Measurements from ENCODE around the gene CCDC33.

CCDC33 gene

DNA sequence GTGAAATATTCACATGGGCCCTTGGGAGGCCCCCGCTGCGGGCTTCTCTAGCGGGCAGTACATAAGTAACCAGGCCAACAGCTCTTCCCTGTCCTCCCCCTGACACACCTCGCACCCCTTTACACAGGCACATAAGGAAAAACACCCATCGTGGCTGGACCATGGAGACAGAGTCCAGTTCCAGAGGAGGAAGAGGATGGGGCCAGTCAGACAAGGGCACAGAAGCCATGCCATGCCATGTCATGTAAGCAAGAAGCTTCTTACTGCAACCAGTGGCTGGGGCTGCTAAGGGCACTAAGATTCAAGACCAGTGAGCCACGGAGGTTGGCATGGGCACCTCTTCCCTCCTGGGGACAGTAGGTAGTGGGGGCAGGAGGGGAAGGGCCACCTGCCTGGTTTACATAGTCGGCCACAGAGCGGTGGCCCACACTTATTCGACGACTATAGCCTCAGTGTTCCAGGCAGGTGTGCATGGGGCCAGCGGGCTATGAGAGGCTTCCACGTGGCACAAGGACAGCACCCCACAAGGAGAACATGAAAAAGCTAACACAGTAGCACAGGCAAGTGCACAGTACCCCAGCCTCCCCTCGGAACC is 137.0 kb downstream of the CCDC33 start:
- Mint-ChIP-seq H3K36me3 (ENCODE audit: low read depth) (no peaks in the 10 kb centered on the region), H3K27me3 (ENCODE audit: low read depth) (peaks cover 24% of the 10 kb centered on the region), H3K27ac (peak overlapping the region; percentile 74), H3K4me3 (peak overlapping the region; percentile 86), H3K4me1 (ENCODE audit: low read depth) (peaks cover 10% of the 10 kb centered on the region), H3K9me3 (no peaks in the 10 kb centered on the region)
- DNase-seq (ENCODE audit: low spot score), result no peak

DNA sequence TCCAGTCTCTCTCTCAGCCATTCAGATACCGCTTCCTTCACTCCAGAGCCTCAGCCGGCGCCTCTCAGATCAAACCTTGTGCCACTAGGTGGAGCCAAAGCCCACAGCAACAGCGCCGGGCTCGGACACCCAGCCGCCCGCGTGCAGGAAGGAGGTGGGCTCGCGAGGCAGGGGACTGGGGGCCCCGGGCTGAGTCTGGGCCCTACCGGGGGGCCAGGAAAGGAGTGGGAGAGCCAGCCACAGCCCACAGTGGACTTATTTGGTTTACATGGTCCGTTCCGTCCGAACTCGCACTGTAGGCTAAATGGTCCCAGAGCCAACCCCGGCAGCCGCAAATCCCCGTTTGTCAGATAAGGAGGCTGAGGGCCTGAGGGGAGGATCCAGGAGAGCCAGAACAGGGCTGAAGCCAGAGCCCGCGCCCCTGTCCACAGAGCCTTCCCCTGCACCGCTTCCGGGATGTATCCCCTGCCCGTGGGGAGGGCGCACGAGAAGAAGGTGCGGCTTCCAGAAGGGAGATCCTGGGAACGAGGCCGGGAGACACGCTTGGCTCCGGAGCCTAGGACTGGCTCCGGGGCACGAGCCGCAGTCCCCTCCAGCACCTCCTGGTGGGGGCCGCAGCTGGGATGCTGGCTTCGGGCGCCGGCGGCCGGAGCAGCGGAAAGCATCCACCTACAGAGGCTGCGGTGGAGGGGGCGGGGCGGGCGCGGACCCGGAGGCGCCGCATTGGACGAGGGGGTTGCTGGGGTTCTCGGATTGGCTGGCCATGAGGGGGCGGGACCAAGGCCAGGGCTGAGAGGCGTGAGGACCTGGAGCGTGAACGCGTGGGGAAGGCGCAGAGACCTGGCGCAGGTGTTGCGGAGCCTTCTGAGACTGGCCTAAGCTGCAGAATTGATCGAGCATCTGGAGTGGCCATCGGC is 137.9 kb downstream of the CCDC33 start:
- peak overlapping the region; percentile 86 for H3K4me3 Mint-ChIP-seq
- no peaks in the 10 kb centered on the region for H3K36me3 Mint-ChIP-seq (ENCODE audit: low read depth)
- H3K27ac Mint-ChIP-seq, result peak overlapping the region; percentile 74
- H3K9me3 Mint-ChIP-seq, result no peaks in the 10 kb centered on the region
- H3K27me3 Mint-ChIP-seq (ENCODE audit: low read depth), result peaks cover 18% of the 10 kb centered on the region
- peak; percentile 89 for DNase-seq (ENCODE audit: low spot score)
- peaks cover 14% of the 10 kb centered on the region for H3K4me1 Mint-ChIP-seq (ENCODE audit: low read depth)

DNA sequence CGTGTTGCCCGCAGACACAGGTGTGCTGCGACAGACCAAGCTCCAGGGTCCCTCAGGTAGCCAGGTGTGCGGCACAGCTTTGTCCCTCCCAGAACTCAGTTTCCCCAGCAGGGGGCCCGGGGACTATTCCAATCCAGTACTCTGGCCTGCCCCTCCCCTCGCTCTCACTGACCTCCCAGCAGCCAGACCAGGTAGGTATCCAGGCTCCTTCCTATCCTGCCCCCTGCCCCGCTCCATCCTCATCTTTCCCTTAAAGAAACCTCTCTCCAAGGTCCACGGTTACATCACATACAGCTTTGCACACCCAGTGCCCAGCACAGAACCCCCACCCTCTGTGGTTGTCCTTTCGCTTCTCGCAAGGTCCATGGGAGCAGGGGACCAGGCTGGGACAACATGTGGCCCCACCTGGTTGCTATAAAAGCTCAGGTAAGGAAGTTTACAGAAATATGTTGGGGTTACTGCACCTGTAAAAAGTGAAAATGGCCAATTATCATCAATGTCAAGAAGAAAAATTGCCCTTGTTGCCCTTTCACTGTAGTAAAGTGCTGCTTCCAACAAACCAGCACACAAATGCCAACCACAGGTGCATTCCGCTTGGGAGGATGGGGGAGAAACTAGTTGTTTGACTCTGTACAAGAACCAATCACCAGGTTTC is 138.6 kb downstream of the CCDC33 start:
- Mint-ChIP-seq H3K9me3 (no peaks in the 10 kb centered on the region), H3K4me1 (ENCODE audit: low read depth) (peaks cover 18% of the 10 kb centered on the region), H3K27ac (no peak overlapping the region), H3K27me3 (ENCODE audit: low read depth) (peaks cover 16% of the 10 kb centered on the region), H3K36me3 (ENCODE audit: low read depth) (no peaks in the 10 kb centered on the region), H3K4me3 (peak overlapping the region; percentile 86)
- no peak for DNase-seq (ENCODE audit: low spot score)

DNA sequence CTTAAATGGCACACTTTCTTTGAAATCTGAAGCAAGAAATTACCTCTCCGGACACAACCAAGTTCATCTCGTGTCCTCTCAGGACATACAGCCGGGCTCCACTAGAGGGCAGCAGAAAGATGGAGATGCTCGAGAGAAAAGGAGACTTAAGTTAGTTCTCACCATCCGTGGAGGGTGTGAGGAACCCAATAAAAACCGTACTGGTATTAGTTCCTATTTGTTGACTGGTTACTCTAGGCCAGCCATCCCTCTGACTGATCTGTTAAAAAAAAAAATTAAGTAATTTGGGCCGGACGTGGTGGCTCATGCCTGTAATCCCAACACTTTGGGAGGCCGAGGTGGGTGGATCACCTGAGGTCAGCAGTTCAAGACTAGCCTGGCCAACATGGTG is 139.2 kb downstream of the CCDC33 start:
- Mint-ChIP-seq H3K36me3 (ENCODE audit: low read depth) (no peaks in the 10 kb centered on the region), H3K27ac (no peak overlapping the region)

DNA sequence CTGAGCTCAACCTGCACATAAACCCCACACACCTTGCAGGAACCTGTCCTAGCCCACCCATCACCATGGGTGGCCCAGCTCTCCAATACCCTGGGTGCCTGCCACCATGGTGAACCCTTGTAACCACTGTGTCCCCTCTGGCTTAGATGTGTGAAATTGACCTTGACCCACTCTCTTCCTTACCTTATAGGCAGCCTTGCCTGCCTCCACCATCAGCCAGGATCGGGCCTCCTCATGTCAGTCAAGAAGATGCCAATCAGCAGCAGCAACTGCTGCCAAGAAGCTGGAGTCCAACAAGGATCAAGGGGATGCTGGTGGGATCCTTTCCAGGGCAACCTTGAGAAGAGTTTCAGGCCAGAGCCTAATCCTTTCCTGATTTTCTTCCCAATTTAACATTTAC is 140.1 kb downstream of the CCDC33 start:
- H3K4me3 Mint-ChIP-seq, result no peak overlapping the region
- no peak for DNase-seq (ENCODE audit: low spot score)
- peaks cover 25% of the 10 kb centered on the region for H3K4me1 Mint-ChIP-seq (ENCODE audit: low read depth)
- H3K27me3 Mint-ChIP-seq (ENCODE audit: low read depth), result peaks cover 6% of the 10 kb centered on the region
- H3K27ac Mint-ChIP-seq, result no peak overlapping the region
- H3K36me3 Mint-ChIP-seq (ENCODE audit: low read depth), result no peaks in the 10 kb centered on the region
- H3K9me3 Mint-ChIP-seq, result no peaks in the 10 kb centered on the region

More for the DNA sequence above, 139.2 kb downstream of the CCDC33 start:
- Mint-ChIP-seq H3K27me3 (ENCODE audit: low read depth) (peaks cover 13% of the 10 kb centered on the region), H3K4me1 (ENCODE audit: low read depth) (peaks cover 18% of the 10 kb centered on the region), H3K4me3 (peak overlapping the region; percentile 86), H3K9me3 (no peaks in the 10 kb centered on the region)
- DNase-seq (ENCODE audit: low spot score), result peak; percentile 73

DNA sequence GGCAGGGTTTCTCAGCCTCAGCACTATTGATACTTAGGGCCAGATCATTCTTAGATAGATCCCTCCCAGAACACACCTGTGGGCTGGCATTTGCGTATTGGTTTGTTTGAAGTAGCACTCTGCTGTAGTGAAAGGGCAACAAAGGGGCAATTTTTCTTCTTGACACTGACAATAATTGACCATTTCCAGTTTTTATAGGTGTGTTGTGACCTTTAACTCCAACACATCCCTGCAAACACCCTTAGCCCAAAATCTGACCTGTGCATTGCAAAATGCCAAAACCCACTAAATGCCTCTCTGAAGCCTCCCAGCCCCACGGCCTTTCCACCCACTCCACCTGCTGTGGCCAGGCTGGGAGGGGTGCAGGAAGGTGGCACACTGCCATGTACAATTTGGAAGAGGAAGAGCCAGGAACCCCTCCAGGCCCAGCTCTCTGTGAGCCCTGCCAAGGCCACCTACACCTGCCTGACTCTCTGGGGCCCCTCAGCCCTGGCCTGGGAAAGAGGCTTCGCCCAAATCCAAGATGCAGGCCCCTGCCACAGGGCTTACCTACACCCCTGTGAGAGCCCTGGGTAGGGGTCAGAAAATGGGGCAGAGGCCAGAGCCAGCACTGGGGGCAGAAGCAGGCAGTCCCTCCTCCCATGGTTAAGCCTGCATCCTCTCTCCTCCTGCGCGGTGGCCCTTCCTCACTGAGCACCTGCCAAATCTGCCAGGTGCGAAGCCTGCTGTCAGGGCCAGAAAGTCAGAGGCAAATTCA is 140.9 kb downstream of the CCDC33 start:
- no peak overlapping the region for H3K4me3 Mint-ChIP-seq
- H3K36me3 Mint-ChIP-seq (ENCODE audit: low read depth), result no peaks in the 10 kb centered on the region
- peaks cover 25% of the 10 kb centered on the region for H3K4me1 Mint-ChIP-seq (ENCODE audit: low read depth)
- no peaks in the 10 kb centered on the region for H3K9me3 Mint-ChIP-seq
- peaks cover 3% of the 10 kb centered on the region for H3K27me3 Mint-ChIP-seq (ENCODE audit: low read depth)
- no peak for DNase-seq (ENCODE audit: low spot score)
- H3K27ac Mint-ChIP-seq, result no peak overlapping the region

DNA sequence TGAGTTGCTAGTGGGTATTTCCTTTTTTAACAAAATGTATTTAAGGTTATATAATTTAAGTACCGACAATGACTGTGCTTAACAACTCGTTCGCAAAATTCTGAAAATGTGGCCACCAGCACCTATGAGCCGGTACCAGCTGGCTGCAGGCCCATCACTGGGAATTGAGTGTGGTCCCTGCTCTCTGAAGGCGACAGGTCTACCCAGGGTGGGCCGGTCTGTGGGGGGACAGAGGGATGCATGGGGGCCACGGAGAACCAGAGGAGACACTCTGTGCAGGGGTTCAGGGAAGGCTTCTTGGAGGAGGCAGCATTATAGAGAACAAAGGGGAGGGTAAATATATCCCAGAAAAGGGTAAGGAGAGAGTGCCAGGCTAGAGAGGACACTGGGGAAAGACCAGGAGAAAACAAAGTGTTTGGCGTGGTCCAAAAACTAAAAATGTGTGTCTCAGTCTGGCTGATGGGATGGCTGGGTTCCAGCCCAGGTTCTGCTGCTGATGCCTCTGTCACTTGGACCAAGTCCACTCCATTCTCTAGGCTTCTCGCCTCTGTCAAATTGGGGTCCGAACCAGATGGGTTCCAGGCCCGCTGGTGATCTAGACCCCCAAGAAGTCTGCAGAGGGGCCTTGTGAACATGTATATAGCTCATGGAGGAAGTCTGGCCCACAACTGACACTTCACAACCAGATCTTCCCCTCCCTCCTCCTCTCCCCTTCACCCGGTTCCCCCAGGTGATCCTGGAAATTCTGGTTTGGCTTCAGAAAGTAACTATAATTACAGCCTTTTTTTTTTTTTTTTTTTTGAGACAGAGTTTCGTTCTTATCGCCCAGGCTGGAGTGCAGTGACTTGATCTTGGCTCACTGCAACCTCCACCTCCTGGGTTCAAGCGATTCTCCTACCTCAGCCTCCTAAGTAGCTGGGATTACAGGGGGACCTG is 142.0 kb downstream of the CCDC33 start:
- Mint-ChIP-seq H3K4me3 (no peak overlapping the region), H3K4me1 (ENCODE audit: low read depth) (peaks cover 33% of the 10 kb centered on the region), H3K27me3 (ENCODE audit: low read depth) (no peaks in the 10 kb centered on the region), H3K36me3 (ENCODE audit: low read depth) (no peaks in the 10 kb centered on the region), H3K27ac (no peak overlapping the region), H3K9me3 (no peaks in the 10 kb centered on the region)
- DNase-seq (ENCODE audit: low spot score), result no peak

DNA sequence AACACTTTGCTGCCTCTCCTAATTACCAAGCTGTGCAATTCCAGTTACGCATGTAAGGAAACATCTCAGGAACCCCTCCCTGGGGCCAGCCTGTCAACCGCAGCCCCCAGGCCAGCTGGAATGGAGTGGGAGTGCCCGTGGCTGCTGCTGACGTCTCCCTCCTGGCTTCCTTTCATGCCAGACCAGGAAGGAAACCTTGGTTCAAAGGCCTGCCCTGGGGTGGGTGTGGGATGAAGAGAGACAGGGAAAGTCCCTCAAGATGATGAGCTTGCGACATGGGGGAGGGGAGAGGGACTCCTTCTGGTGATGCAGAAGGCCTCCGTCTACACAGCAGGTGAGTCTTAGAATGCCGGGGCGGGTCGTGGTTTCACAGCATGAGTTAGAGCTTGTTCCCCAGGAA is 142.7 kb downstream of the CCDC33 start:
- Mint-ChIP-seq H3K27me3 (ENCODE audit: low read depth) (no peaks in the 10 kb centered on the region), H3K4me3 (no peak overlapping the region), H3K4me1 (ENCODE audit: low read depth) (peaks cover 35% of the 10 kb centered on the region), H3K36me3 (ENCODE audit: low read depth) (no peaks in the 10 kb centered on the region), H3K9me3 (no peaks in the 10 kb centered on the region), H3K27ac (no peak overlapping the region)
- peak; percentile 67 for DNase-seq (ENCODE audit: low spot score)

DNA sequence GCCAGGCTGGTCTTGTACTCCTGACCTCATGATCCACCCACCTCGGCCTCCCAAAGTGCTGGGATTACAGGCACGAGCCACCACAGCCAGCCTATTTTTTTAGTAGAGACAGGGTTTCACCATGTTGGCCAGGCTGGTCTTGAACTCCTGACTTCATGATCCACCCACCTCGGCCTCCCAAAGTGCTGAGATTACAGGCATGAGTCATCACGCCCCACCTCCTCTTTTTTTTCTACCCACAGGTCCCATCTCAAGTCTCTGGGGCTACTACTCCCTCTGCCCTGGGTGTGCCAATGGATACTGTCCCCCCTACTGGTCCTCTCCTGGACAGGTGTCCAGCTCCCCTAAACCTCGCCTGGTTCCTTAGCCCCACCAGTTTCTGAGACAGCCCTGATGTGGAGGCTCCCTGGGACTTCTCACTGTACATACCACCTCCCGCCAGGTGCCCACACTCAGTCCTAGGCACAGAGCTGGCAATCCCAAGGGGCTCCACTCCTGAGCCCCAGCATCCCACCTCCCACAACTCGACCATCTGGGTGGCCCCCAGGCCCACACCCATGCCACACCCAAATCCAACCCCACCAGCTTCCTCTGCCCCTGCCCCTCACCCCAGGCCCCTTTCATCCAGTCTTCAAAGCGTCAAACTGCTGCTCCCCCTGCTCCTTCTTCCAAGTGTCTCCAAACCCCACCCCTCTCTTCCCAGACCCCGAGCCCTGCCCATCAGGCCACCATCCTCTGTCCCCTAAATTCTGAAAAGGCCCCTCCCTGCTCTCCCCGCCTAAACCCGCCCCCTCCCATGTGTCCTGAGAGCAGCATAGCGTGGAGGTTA is 144.4 kb downstream of the CCDC33 start:
- no peak for DNase-seq (ENCODE audit: low spot score)
- Mint-ChIP-seq H3K27me3 (ENCODE audit: low read depth) (no peaks in the 10 kb centered on the region), H3K27ac (no peak overlapping the region), H3K9me3 (no peaks in the 10 kb centered on the region), H3K4me3 (no peak overlapping the region), H3K4me1 (ENCODE audit: low read depth) (peaks cover 43% of the 10 kb centered on the region), H3K36me3 (ENCODE audit: low read depth) (no peaks in the 10 kb centered on the region)

DNA sequence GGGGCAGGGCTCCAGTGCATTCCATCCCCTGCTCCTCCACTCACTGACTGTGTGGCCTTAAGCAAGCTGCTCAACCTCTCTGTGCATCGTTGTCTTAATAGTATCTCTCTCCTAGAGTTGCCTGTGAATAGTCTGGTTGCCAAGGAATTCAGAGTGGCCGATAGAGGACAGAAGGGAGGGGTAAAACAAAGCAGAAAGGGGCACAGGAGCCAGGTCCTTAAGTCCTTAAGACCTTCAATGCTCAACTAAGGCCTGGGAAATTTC is 145.0 kb downstream of the CCDC33 start:
- H3K4me1 Mint-ChIP-seq (ENCODE audit: low read depth), result peaks cover 46% of the 10 kb centered on the region
- no peak overlapping the region for H3K27ac Mint-ChIP-seq
- no peak for DNase-seq (ENCODE audit: low spot score)
- H3K4me3 Mint-ChIP-seq, result no peak overlapping the region
- H3K27me3 Mint-ChIP-seq (ENCODE audit: low read depth), result no peaks in the 10 kb centered on the region
- no peaks in the 10 kb centered on the region for H3K36me3 Mint-ChIP-seq (ENCODE audit: low read depth)
- no peaks in the 10 kb centered on the region for H3K9me3 Mint-ChIP-seq

DNA sequence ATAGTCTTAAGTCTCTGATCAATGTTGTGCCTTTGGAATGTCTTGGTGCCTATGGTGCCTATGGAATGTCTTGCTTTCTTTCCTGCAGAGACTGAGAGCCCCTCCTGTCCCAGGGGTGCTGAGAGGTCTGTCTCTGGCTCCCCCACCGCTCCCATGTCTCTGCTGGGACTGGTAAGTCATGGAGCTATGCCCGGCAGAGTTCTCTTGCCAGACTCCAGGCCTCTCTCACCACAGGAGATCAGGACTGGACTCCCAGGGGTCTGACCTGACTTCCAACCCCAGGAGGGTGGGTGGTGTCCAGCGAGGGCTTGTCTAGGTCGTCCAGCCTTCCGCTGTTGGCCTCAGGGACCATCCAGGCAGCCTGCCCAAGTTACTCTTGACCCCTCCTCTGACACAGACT is 145.4 kb downstream of the CCDC33 start:
- Mint-ChIP-seq H3K27me3 (ENCODE audit: low read depth) (no peaks in the 10 kb centered on the region), H3K36me3 (ENCODE audit: low read depth) (no peaks in the 10 kb centered on the region), H3K4me3 (no peak overlapping the region), H3K9me3 (no peaks in the 10 kb centered on the region), H3K4me1 (ENCODE audit: low read depth) (peaks cover 47% of the 10 kb centered on the region), H3K27ac (no peak overlapping the region)
- DNase-seq (ENCODE audit: low spot score), result no peak

DNA sequence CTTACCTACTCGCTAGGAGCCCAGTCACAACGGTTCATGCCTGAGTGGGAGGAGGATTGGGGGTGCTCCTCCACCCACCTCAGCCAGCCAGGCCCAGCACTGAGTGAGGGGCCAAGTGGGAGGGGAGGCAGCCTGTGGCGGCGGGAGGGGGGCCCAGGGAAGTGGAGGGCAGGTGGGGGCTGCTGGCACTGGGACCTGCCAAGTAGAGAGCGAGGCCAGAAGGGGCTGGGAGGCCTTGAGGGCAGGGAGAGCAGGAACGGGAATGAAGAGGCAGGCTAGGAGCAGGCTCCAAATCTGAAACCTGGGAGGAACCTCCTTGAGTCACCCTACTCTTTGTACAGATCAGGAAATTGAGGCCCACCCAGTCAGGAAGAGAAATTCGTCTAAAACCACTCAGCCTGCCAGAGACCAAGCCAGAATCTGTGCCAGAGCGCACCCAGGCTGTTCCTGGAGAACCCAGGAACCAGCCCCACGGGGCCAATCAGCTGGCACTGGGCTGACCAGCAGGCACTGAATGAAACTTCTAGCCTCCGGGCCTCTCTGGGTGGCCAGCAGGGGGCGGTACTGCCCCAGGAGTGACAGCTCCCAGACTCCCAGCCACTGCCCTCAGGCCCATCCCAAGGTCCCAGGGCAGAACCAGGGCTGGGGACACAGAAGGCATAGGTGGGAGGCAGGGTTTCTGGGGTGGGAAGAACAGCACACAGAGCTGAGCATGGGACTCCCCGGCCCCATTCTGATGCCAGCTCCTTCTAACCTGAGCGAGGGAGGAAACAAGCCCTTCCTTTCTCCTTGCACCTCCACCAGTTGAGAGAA is 146.1 kb downstream of the CCDC33 start:
- Mint-ChIP-seq H3K4me3 (no peak overlapping the region), H3K9me3 (no peaks in the 10 kb centered on the region), H3K27me3 (ENCODE audit: low read depth) (no peaks in the 10 kb centered on the region), H3K4me1 (ENCODE audit: low read depth) (peaks cover 47% of the 10 kb centered on the region), H3K36me3 (ENCODE audit: low read depth) (no peaks in the 10 kb centered on the region), H3K27ac (peak overlapping the region; percentile 73)
- DNase-seq (ENCODE audit: low spot score), result peak; percentile 76

All from T-helper 2 cell treated with Interferon-gamma antibody and Interleukin-4, amounts not matched to agents 5 μg/mL and 100 μg/mL, for 36 hours (primary cell).